Measurements from ENCODE around the gene CDCA3.

The CDCA3 gene

DNA sequence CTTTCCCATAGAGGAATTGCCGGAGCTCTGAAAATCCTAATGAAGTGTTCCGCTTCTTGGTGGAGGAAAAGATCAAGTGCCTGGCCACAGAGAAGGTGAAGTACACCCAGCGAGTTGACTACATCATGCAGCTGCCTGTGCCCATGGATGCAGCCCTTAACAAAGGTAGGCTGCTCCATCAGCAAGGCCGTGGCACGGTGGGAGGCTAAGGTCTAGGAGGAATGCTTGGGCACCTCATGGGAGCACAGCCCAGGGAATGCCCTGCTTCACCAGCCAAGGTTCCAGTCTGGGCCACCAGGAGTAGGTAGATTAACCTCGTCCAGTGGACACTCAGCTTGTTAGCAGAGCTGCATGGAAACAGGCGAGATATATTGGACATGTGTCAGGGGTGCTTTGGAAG, 9.9 kb upstream of the CDCA3 start:
- DNase-seq (ENCODE audit: low read depth in 1 of 2, low spot score in 1 of 2): no peak
- H3K27ac ChIP-seq (replicated peaks): no peak overlapping the region
- H3K27me3 ChIP-seq (ENCODE audit: insufficient read depth, poor library complexity, severe bottlenecking): no peaks in the 10 kb centered on the region
- H3K4me3 ChIP-seq (replicated peaks; ENCODE audit: insufficient read depth, low read length): no peak overlapping the region
- TF ChIP-seq, protein P1, sequence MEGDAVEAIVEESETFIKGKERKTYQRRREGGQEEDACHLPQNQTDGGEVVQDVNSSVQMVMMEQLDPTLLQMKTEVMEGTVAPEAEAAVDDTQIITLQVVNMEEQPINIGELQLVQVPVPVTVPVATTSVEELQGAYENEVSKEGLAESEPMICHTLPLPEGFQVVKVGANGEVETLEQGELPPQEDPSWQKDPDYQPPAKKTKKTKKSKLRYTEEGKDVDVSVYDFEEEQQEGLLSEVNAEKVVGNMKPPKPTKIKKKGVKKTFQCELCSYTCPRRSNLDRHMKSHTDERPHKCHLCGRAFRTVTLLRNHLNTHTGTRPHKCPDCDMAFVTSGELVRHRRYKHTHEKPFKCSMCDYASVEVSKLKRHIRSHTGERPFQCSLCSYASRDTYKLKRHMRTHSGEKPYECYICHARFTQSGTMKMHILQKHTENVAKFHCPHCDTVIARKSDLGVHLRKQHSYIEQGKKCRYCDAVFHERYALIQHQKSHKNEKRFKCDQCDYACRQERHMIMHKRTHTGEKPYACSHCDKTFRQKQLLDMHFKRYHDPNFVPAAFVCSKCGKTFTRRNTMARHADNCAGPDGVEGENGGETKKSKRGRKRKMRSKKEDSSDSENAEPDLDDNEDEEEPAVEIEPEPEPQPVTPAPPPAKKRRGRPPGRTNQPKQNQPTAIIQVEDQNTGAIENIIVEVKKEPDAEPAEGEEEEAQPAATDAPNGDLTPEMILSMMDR (IDR thresholded peaks at IDR 0.05; ENCODE audit: insufficient read depth, low read length): no peak
- TF ChIP-seq GABPA (IDR thresholded peaks at IDR 0.05; ENCODE audit: low read depth) (no peak), POLR2AphosphoS5 (IDR thresholded peaks at IDR 0.05; ENCODE audit: low read depth) (no peak), SPI1 (IDR thresholded peaks at IDR 0.05; ENCODE audit: borderline replicate concordance, low read depth) (no peak)
- TF ChIP-seq, protein P2, sequence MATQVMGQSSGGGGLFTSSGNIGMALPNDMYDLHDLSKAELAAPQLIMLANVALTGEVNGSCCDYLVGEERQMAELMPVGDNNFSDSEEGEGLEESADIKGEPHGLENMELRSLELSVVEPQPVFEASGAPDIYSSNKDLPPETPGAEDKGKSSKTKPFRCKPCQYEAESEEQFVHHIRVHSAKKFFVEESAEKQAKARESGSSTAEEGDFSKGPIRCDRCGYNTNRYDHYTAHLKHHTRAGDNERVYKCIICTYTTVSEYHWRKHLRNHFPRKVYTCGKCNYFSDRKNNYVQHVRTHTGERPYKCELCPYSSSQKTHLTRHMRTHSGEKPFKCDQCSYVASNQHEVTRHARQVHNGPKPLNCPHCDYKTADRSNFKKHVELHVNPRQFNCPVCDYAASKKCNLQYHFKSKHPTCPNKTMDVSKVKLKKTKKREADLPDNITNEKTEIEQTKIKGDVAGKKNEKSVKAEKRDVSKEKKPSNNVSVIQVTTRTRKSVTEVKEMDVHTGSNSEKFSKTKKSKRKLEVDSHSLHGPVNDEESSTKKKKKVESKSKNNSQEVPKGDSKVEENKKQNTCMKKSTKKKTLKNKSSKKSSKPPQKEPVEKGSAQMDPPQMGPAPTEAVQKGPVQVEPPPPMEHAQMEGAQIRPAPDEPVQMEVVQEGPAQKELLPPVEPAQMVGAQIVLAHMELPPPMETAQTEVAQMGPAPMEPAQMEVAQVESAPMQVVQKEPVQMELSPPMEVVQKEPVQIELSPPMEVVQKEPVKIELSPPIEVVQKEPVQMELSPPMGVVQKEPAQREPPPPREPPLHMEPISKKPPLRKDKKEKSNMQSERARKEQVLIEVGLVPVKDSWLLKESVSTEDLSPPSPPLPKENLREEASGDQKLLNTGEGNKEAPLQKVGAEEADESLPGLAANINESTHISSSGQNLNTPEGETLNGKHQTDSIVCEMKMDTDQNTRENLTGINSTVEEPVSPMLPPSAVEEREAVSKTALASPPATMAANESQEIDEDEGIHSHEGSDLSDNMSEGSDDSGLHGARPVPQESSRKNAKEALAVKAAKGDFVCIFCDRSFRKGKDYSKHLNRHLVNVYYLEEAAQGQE (IDR thresholded peaks at IDR 0.05; ENCODE audit: insufficient replicate concordance, low read depth): no peak

DNA sequence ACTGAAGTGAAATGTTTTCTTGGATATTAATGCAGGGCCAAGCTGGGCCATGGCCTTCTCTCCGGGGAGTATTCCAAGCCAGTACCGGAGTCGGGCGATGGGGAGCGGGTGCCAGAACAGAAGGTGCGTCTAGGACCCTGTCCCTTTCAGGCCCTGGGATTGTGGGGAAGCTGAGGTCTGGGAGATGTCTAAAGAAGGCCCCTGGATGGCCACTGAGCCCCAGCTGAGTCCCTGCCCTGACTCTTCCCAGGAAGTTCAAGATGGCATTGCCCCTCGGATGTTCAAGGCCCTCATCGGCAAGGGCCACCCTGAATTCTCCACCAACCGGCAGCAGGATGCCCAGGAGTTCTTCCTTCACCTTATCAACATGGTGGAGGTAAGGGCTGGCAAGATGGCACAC, 9.0 kb upstream of the CDCA3 start:
- H3K27ac ChIP-seq (replicated peaks): no peak overlapping the region
- H3K4me3 ChIP-seq (replicated peaks; ENCODE audit: insufficient read depth, low read length): no peak overlapping the region
- TF ChIP-seq SPI1 (IDR thresholded peaks at IDR 0.05; ENCODE audit: borderline replicate concordance, low read depth): no peak
- TF ChIP-seq POLR2AphosphoS5 (IDR thresholded peaks at IDR 0.05; ENCODE audit: low read depth): no peak
- TF ChIP-seq GABPA (IDR thresholded peaks at IDR 0.05; ENCODE audit: low read depth): no peak
- TF ChIP-seq, protein P1 (IDR thresholded peaks at IDR 0.05; ENCODE audit: insufficient read depth, low read length): no peak
- TF ChIP-seq, protein P2 (IDR thresholded peaks at IDR 0.05; ENCODE audit: insufficient replicate concordance, low read depth): no peak
- no peaks in the 10 kb centered on the region for H3K27me3 ChIP-seq (ENCODE audit: insufficient read depth, poor library complexity, severe bottlenecking)
- DNase-seq (ENCODE audit: low read depth in 1 of 2, low spot score in 1 of 2): no peak

GRCh38 chr12:6858799-6859198, 7.7 kb upstream of the CDCA3 start:
- TF ChIP-seq SPI1 (IDR thresholded peaks at IDR 0.05; ENCODE audit: borderline replicate concordance, low read depth) (no peak), GABPA (IDR thresholded peaks at IDR 0.05; ENCODE audit: low read depth) (no peak), POLR2AphosphoS5 (IDR thresholded peaks at IDR 0.05; ENCODE audit: low read depth) (no peak)
- TF ChIP-seq, protein P1 (IDR thresholded peaks at IDR 0.05; ENCODE audit: insufficient read depth, low read length): no peak
- TF ChIP-seq, protein P2 (IDR thresholded peaks at IDR 0.05; ENCODE audit: insufficient replicate concordance, low read depth): no peak

More at GRCh38 chr12:6858799-6859198, 7.7 kb upstream of the CDCA3 start:
- Histone ChIP-seq H3K27me3 (ENCODE audit: insufficient read depth, poor library complexity, severe bottlenecking) (no peaks in the 10 kb centered on the region), H3K4me3 (replicated peaks; ENCODE audit: insufficient read depth, low read length) (no peak overlapping the region), H3K27ac (replicated peaks) (no peak overlapping the region)
- no peak for DNase-seq (ENCODE audit: low read depth in 1 of 2, low spot score in 1 of 2)

Data from HL-60 (cell line).